ENCODE results near the gene HAPLN3. TPM values are rescaled to one million over a fixed set of nuclear protein-coding genes. Genes with fewer than 3 reads are reported as not detected.

Gene HAPLN3
- total and polyA plus RNA-seq, 10 of the 15 experiments (the other 5 are each of a cell fraction or from before 2014, with no cell fraction given) = 0.20 to 5.0 (median 1.4) TPM; not detected in 1

- no peak for TF ChIP-seq ZBED1 (IDR thresholded peaks at IDR 0.05; ENCODE audit: borderline replicate concordance)
Observed at GRCh38 chr15:88897456-88898194, 2.3 kb upstream of the HAPLN3 start (continued).

GRCh38 chr15:88897142-88897455 lies 1.8 kb upstream of the HAPLN3 start:
- WGBS (ENCODE audit: insufficient coverage, insufficient replicate concordance, low lambda C conversion rate, missing lambda C conversion rate) = 54% methylated on average over 7 of the region's 8 CpGs
- DNase-seq (ENCODE audit: low read depth, low spot score) (no peak), FAIRE-seq (no peak), ATAC-seq (no peak)
- intact Hi-C loops (cut with micrococcal nuclease; ENCODE audit: unreplicated experiment) = no loop called here
- H3K27ac ChIP-seq (ENCODE audit: control insufficient read depth, insufficient read depth) = no peak overlapping the region
- RAD21 ChIA-PET (ENCODE audit: unreplicated experiment) = interaction anchor here (2.2 kb wide), 1 partner anchor 7 kb away, joined by 9 read pairs; no protein-coding TSS in a partner anchor
- CTCF ChIA-PET = no interaction called here
- H3K79me2 ChIP-seq (ENCODE audit: control insufficient read depth, insufficient read depth, low read length) = no peaks in the 10 kb centered on the region
- POLR2A ChIA-PET = no interaction called here
- BruUV-seq (replicated peaks) = no TSS peak
- no peaks in the 10 kb centered on the region for H3K36me3 ChIP-seq (ENCODE audit: control insufficient read depth in 2 of 2, insufficient read depth in 2 of 2, low read length in 1 of 2)
- in situ Hi-C loops (cut with MboI) = no loop called here
- H3K9ac ChIP-seq (ENCODE audit: control insufficient read depth, insufficient read depth, low read length) = no peak overlapping the region
- H2AFZ ChIP-seq (ENCODE audit: control insufficient read depth, low read depth, low read length) = no peak overlapping the region
- no peaks in the 10 kb centered on the region for H4K20me1 ChIP-seq (ENCODE audit: control insufficient read depth, insufficient read depth)
- no peak overlapping the region for H3K4me3 ChIP-seq
- no peaks in the 10 kb centered on the region for H3K9me3 ChIP-seq (replicated peaks; ENCODE audit: control insufficient read depth, insufficient read depth, low read length)
- TF ChIP-seq KAT2A (conservative IDR thresholded peaks at IDR 0.05; ENCODE audit: control insufficient read depth, low read depth, low read length) (no peak), ZZZ3 (IDR thresholded peaks at IDR 0.05; ENCODE audit: control insufficient read depth, insufficient read length, low read depth) (no peak), ZBED1 (IDR thresholded peaks at IDR 0.05; ENCODE audit: borderline replicate concordance) (no peak), NFXL1 (IDR thresholded peaks at IDR 0.05; ENCODE audit: borderline replicate concordance) (no peak), RAD51 (IDR thresholded peaks at IDR 0.05) (no peak), ZBTB33 (IDR thresholded peaks at IDR 0.05) (no peak), POLR2AphosphoS2 (IDR thresholded peaks at IDR 0.05; ENCODE audit: low read depth, low read length) (no peak), CBX5 (IDR thresholded peaks at IDR 0.05; ENCODE audit: low read depth) (no peak)
- peaks cover 3% of the 10 kb centered on the region for H3K4me1 ChIP-seq (ENCODE audit: control insufficient read depth, insufficient read depth, low read length)
- SMC1A ChIA-PET (ENCODE audit: uncharacterized antibody, unreplicated experiment) = no interaction called here
- peaks cover 0 to 5% of the 10 kb centered on the region in 2 experiments; a peak in 2 of 4 replicates for H3K27me3 ChIP-seq (replicated peaks in 1 of 2; ENCODE audit: control insufficient read depth in 2 of 2, insufficient read depth in 2 of 2, low read length in 1 of 2)
- H3K4me2 ChIP-seq (ENCODE audit: control insufficient read depth, insufficient read depth) = no peak overlapping the region
